ENCODE data around the gene YPEL2. TPM values are rescaled to one million over a fixed set of nuclear protein-coding genes. Genes with fewer than 3 reads are reported as not detected.

Gene YPEL2
- total RNA-seq, 4 donors from 2014 or later, result 20.6 to 33.1 (median 26.9) TPM

DNA sequence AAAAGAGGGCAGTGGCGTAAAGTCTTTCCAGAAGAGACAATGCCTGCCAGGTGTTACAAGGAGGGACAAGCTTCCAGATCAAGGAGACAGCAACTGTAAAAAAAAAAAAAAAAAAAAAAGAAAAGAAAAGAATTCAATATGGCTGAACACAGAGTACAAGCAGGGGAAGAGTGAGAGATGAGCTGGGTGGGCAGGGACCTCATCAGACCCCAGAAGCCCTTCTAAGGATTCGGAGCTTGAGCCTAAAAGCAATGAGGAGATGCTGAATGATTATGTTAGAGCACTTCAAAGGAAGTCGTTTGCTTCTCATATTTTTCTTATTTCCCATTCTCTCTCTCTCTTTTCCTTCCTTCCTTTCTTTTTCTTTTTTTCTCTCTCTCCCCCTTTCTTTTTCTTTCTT is 103.0 kb downstream of the YPEL2 start:
- 85 to 88% methylated on average over 3 of the region's 3 CpGs for WGBS, 2 donors
- intact Hi-C loops (cut with DNase I; ENCODE audit: low total_unique reads), result no loop called here
- TF ChIP-seq POLR2A (IDR thresholded peaks at IDR 0.05) (no peak), CTCF (IDR thresholded peaks at IDR 0.05) (no peak)
- H3K4me3 ChIP-seq (ENCODE audit: low read depth, poor library complexity, severe bottlenecking), result no peak overlapping the region
- DNase-seq (ENCODE audit: low spot score in 2 of 2), result no peak

DNA sequence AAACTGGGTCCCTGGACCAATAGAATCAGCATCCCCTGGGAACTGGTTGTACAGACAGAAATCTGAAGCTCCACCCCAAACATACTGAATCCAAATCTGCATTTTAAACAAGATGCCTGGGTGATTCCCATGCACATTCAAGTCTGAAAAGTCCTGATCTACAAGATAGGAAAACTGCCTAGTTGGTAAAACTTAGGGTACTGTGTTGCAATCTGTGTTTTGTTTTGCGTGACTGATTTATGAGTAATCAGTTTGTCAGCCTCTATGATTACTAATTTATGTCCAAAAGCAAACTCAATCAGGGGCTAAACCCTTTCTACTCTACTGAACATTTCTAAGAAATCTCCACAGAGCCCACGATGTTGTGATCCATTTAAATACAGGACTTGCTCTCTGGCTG is 103.8 kb downstream of the YPEL2 start:
- no peak overlapping the region for H3K4me3 ChIP-seq (ENCODE audit: low read depth, poor library complexity, severe bottlenecking)
- 7 to 14% methylated on average over 2 of the region's 2 CpGs for WGBS, 2 donors
- intact Hi-C loops (cut with DNase I; ENCODE audit: low total_unique reads), result no loop called here
- no peak for DNase-seq (ENCODE audit: low spot score in 2 of 2)
- TF ChIP-seq CTCF (IDR thresholded peaks at IDR 0.05), result no peak
- TF ChIP-seq POLR2A (IDR thresholded peaks at IDR 0.05), result no peak

- intact Hi-C loops (cut with DNase I; ENCODE audit: low total_unique reads), result no loop called here
- no peak for TF ChIP-seq CTCF (IDR thresholded peaks at IDR 0.05)
- TF ChIP-seq POLR2A (IDR thresholded peaks at IDR 0.05), result no peak
- WGBS, 2 donors, result 80 to 83% methylated on average over 3 to 4 of the region's 4 CpGs
- no peak for DNase-seq (ENCODE audit: low spot score in 2 of 2)
- no peak overlapping the region for H3K4me3 ChIP-seq (ENCODE audit: low read depth, poor library complexity, severe bottlenecking)
Observed at GRCh38 chr17:59436900-59437299, 105.4 kb downstream of the YPEL2 start.

- TF ChIP-seq POLR2A (IDR thresholded peaks at IDR 0.05) (no peak), CTCF (IDR thresholded peaks at IDR 0.05) (no peak)
- no peak for DNase-seq (ENCODE audit: low spot score in 2 of 2)
- 67 to 70% methylated on average over 12 of the region's 12 CpGs for WGBS, 2 donors
- intact Hi-C loops (cut with DNase I; ENCODE audit: low total_unique reads), result no loop called here
- H3K4me3 ChIP-seq (ENCODE audit: low read depth, poor library complexity, severe bottlenecking), result no peak overlapping the region
Observed at GRCh38 chr17:59437791-59438281, 106.4 kb downstream of the YPEL2 start.

DNA sequence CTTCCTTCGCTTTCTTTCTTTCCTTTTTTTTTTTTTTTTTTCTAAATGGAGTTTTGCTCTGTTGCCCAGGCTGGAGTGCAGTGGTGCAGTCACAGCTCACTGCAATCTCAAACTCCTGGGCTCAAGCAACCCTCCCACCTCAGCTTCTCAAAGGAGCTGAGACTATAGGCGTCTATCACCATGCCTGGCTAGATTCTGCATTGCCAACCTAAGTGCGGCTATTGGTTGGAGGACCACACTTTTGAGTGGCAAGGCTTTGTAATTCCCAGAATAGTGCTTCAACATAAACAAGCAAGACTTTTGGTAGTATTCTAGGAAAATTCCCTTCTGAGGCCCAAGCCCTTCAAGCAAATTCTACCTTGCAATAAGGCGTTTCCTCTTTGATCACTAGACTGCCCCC is 107.8 kb downstream of the YPEL2 start:
- no peak for DNase-seq (ENCODE audit: low spot score in 2 of 2)
- H3K4me3 ChIP-seq (ENCODE audit: low read depth, poor library complexity, severe bottlenecking), result no peak overlapping the region
- WGBS, 2 donors, result 78 to 97% methylated on average over 4 of the region's 4 CpGs
- TF ChIP-seq POLR2A (IDR thresholded peaks at IDR 0.05) (no peak), CTCF (IDR thresholded peaks at IDR 0.05) (no peak)
- intact Hi-C loops (cut with DNase I; ENCODE audit: low total_unique reads), result no loop called here

- WGBS, 2 donors, result 64 to 68% methylated on average over 6 of the region's 6 CpGs
- TF ChIP-seq CTCF (IDR thresholded peaks at IDR 0.05), result no peak
- no peak for TF ChIP-seq POLR2A (IDR thresholded peaks at IDR 0.05)
- intact Hi-C loops (cut with DNase I; ENCODE audit: low total_unique reads), result loop anchor here (5.0 kb wide), 2 partner anchors 127 to 222 kb away; no protein-coding TSS in a partner anchor
- no peak for DNase-seq (ENCODE audit: low spot score in 2 of 2)
- H3K4me3 ChIP-seq (ENCODE audit: low read depth, poor library complexity, severe bottlenecking), result no peak overlapping the region
Observed at GRCh38 chr17:59439741-59440211, 108.3 kb downstream of the YPEL2 start.
